Activated T-helper 2 cell treated with anti-CD3 and anti-CD28 coated beads, Interferon-gamma antibody, Interleukin-2, Interleukin-4, amounts not matched to agents 10 μg/mL and 5 μg/mL and 100 μg/mL, durations not matched to agents 14 hours and 24 hours and 36 hours (primary cell): Measurements from ENCODE around the gene CCDC8. TPM values are rescaled to one million over a fixed set of nuclear protein-coding genes. Genes with fewer than 3 reads are reported as not detected.
"Not testable (repeated sequence)": the region's sequence is repeated elsewhere in the genome, so short reads cannot be mapped to it uniquely, and the experiment has no call there.

Experiments
- DNase-seq: peaks from one replicate; pipeline ENCODE4 v3.0.0; 2021; ENCODE audit warnings: low spot score
- H3K27ac Mint-ChIP-seq: one replicate; pipeline ENCODE4 v1.8.0; 2021; ENCODE audit warnings: mixed read lengths
- H3K27me3 Mint-ChIP-seq: one replicate; pipeline ENCODE4 v1.8.0; 2021; ENCODE audit warnings: low read depth, mixed read lengths
- H3K36me3 Mint-ChIP-seq: one replicate; pipeline ENCODE4 v1.8.0; 2021; ENCODE audit warnings: low read depth, mixed read lengths
- H3K4me1 Mint-ChIP-seq: one replicate; pipeline ENCODE4 v1.8.0; 2021; ENCODE audit warnings: low read depth, mixed read lengths
- H3K4me3 Mint-ChIP-seq: one replicate; pipeline ENCODE4 v1.8.0; 2021; ENCODE audit warnings: low read depth, mild to moderate bottlenecking, moderate library complexity, mixed read lengths
- H3K9me3 Mint-ChIP-seq: one replicate; pipeline ENCODE4 v1.8.0; 2021; ENCODE audit warnings: mixed read lengths
- intact Hi-C: fragments of 100-400 bp; cut with micrococcal nuclease; formaldehyde crosslinking; loops from one replicate; pipeline ENCODE4 v1.15.1; 2023
- total RNA-seq: library from RNA; stranded (reverse); gene quantifications from 2 replicates; pipeline ENCODE4 v1.2.3, GENCODE V29; 2022

Gene CCDC8
- total RNA-seq, 1 donor from 2014 or later: not detected

DNA sequence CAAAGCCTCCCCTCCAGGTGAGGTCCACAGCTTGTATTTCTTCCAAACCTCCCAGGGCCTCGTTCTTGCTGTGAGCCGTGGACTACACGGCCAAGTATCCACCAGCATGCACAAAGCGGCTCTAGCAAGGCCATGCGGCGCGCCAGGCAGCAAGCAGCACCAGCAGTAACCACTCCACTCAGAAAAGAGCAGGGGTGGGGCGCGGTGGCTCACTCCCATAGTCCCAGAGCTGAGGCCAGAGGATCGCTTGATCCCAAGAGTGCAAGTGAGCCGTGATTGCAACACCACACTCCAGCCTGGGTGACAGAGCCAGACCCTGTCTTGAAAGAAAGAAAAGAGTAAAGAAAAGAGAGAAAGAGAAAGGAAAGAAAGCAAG is 4.7 kb downstream of the CCDC8 start:
- Mint-ChIP-seq H3K27me3 (peaks cover 75% of the 10 kb centered on the region), H3K36me3 (no peaks in the 10 kb centered on the region), H3K4me3 (no peak overlapping the region), H3K4me1 (peaks cover 5% of the 10 kb centered on the region), H3K9me3 (no peaks in the 10 kb centered on the region), H3K27ac (no peak overlapping the region)
- intact Hi-C loops: no loop called here
- DNase-seq: no peak

DNA sequence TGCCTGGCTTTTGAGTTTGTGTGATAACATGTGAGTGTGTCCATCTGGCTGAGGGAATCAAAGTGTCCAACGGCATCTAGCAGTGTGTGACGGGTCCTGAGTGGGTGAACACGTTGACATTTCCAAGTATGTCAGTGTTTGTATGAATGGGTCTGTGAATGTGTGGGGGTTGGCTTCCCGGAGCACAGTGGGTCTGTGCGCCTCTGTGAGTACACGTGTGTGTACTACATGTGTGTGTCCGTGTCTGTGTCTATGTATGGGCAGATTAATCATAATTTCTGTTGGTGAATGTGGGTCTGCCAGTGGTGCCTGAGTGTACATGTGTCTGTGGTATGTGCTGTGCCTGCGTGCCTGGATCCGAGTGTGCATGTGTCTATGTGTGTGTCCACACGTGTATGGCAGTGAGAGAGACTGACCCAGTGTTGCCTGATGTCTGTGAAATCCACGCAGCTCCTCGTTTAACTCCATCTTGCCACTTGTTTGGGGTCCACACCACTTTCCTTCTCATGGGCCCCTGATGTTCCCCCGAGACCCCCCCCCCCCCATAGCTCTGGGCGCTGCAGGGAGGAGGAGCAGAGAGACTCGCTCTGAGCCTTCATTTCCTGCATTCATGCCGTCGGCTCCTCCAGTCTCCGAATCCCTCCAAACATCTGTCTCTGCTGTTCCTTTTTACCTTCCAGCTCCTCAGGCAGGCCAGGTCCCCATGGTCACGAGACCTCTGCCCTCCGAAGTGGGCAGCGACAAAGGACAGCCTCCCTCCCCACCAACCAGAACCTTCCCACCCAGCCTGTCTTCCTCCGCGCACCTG is 5.3 kb downstream of the CCDC8 start:
- no peaks in the 10 kb centered on the region for H3K36me3 Mint-ChIP-seq
- H3K9me3 Mint-ChIP-seq: no peaks in the 10 kb centered on the region
- intact Hi-C loops: no loop called here
- peaks cover 5% of the 10 kb centered on the region for H3K4me1 Mint-ChIP-seq
- DNase-seq: no peak
- H3K27me3 Mint-ChIP-seq: peaks cover 76% of the 10 kb centered on the region
- H3K4me3 Mint-ChIP-seq: no peak overlapping the region
- no peak overlapping the region for H3K27ac Mint-ChIP-seq

- Mint-ChIP-seq H3K4me3 (no peak overlapping the region), H3K4me1 (peaks cover 7% of the 10 kb centered on the region), H3K9me3 (no peaks in the 10 kb centered on the region), H3K27me3 (peaks cover 71% of the 10 kb centered on the region), H3K27ac (no peak overlapping the region), H3K36me3 (no peaks in the 10 kb centered on the region)
- intact Hi-C loops: no loop called here
- DNase-seq: no peak
These were observed 6.4 kb downstream of the CCDC8 start for GRCh38 chr19:46406976-46407375.

DNA sequence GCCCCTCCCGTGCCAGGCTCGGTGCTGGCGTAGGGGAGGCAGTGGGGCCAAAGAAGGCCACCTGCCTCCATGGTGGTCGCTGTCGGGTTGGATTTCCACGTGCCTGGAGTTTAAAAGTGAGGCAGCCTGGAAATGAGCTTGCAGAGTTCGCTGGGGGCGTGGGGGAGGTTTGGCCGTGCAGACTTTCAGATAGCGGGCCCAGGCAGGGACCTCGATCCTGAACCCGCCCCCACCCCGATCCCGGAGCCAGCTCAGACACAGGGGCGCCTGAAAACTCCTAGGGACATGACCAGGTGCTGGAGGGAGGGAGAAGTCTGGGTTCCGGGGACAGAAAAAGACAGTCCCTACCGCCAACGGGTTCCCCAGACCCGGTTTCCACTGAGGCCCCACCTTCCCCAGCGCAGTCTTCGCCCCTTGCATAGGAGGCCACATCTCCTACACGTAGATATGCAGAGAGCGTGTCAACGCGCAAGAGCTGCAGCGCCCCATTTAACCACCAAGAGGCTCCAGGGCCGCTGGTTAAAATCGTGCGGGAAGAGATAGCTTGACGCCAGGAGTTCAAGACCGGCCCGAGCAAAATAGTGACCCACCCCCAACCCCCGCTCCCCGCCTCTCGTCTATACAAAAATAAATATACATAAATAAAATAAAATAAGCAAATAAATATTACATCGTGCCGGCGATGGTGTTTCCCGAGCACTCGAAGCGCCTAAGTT is 8.5 kb downstream of the CCDC8 start:
- Mint-ChIP-seq H3K27ac (no peak overlapping the region), H3K9me3 (no peaks in the 10 kb centered on the region), H3K4me1 (peaks cover 7% of the 10 kb centered on the region), H3K4me3 (no peak overlapping the region), H3K27me3 (peaks cover 61% of the 10 kb centered on the region), H3K36me3 (no peaks in the 10 kb centered on the region)
- intact Hi-C loops: no loop called here
- DNase-seq: no peak

DNA sequence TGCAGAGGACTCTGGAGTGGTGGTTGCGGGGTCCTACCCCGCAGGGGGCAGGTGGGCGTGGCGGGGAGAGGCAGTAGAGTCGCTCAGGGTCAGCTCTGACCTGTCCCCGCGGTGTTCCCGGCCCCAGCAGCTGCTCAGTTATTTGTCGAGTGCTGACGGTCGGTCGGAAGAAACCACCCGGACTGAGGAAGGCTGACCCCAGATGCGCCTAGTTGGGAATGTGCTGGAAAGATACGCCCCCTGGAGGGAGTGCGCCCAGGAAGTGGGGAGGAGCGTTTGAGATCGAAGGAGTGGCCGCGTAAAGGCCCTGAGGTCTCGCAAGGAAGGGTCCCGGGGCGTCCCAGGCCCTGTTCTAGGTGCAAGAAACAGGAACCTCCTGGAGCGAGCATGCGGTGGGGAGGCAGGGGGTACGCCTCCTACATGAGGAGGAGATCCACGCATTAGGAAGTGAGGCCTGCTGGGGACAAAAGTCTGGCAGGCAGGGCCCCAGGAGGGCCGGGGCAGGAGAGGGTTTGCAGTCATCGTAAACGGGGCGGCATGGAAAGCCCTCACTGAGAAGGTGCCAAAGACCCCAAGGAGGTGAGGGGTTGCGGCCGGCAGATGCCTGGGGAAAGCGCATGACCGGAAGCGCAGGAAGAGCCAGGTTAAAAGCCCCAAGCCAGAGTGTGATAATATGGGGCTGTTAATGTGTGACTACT is 9.2 kb downstream of the CCDC8 start:
- Mint-ChIP-seq H3K4me3 (no peak overlapping the region), H3K27me3 (peaks cover 62% of the 10 kb centered on the region), H3K9me3 (no peaks in the 10 kb centered on the region), H3K27ac (no peak overlapping the region), H3K4me1 (peaks cover 7% of the 10 kb centered on the region), H3K36me3 (no peaks in the 10 kb centered on the region)
- DNase-seq: no peak
- intact Hi-C loops: no loop called here

- Mint-ChIP-seq H3K9me3 (no peaks in the 10 kb centered on the region), H3K27ac (no peak overlapping the region), H3K27me3 (peaks cover 51% of the 10 kb centered on the region), H3K4me3 (no peak overlapping the region), H3K36me3 (no peaks in the 10 kb centered on the region), H3K4me1 (peaks cover 7% of the 10 kb centered on the region)
- intact Hi-C loops: loop anchor here (1.0 to 2.0 kb wide), 2 partner anchors 85 to 110 kb away; no protein-coding TSS in a partner anchor
- DNase-seq: no peak
These were observed 10.6 kb downstream of the CCDC8 start for GRCh38 chr19:46402725-46403124.

DNA sequence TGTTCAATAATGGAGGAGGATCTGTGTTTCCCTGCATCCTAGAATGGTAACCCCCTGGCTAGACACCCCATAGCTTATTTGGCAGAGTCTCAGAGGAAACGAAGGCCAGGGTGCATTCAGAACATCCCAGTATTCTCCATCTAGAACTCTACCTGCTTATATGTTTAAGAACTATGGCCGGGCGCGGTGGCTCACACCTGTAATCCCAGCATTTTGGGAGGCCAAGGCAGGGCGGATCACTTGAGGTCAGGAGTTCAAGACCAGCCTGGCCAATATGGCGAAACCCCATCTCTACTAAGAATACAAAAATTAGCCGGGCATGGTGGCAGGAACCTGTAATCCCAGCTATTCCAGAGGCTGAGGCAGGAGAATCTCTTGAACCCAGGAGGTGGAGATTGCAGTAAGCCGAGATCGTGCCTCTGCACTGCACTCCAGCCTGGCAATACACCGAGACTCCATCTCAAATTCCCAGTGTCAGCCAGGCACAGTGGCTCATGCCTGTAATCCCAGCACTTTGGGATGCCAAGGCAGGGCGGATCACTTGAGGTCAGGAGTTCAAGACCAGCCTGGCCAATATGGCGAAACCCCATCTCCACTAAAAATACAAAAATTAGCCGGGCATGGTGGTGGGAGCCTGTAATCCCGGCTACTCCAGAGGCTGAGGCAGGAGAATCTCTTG is 15.4 kb downstream of the CCDC8 start:
- H3K4me1 Mint-ChIP-seq, DNase-seq, H3K9me3 Mint-ChIP-seq, H3K36me3 Mint-ChIP-seq, H3K27ac Mint-ChIP-seq, H3K4me3 Mint-ChIP-seq: not testable (repeated sequence)
- intact Hi-C loops: loop anchor here (10.0 kb wide), 1 partner anchor 113 kb away; no protein-coding TSS in a partner anchor
- H3K27me3 Mint-ChIP-seq: peaks cover 10% of the 10 kb centered on the region

GRCh38 chr19:46394402-46394797 is 19.0 kb downstream of the CCDC8 start:
- intact Hi-C loops: loop anchor here (2.0 to 10.0 kb wide), 3 partner anchors 92 to 118 kb away; no protein-coding TSS in a partner anchor
- H3K4me1 Mint-ChIP-seq: peaks cover 4% of the 10 kb centered on the region
- H3K36me3 Mint-ChIP-seq: peaks cover 24% of the 10 kb centered on the region
- no peak overlapping the region for H3K27ac Mint-ChIP-seq
- peaks cover 2% of the 10 kb centered on the region for H3K9me3 Mint-ChIP-seq
- H3K4me3 Mint-ChIP-seq: no peak overlapping the region
- H3K27me3 Mint-ChIP-seq: peaks cover 2% of the 10 kb centered on the region
- DNase-seq: no peak

DNA sequence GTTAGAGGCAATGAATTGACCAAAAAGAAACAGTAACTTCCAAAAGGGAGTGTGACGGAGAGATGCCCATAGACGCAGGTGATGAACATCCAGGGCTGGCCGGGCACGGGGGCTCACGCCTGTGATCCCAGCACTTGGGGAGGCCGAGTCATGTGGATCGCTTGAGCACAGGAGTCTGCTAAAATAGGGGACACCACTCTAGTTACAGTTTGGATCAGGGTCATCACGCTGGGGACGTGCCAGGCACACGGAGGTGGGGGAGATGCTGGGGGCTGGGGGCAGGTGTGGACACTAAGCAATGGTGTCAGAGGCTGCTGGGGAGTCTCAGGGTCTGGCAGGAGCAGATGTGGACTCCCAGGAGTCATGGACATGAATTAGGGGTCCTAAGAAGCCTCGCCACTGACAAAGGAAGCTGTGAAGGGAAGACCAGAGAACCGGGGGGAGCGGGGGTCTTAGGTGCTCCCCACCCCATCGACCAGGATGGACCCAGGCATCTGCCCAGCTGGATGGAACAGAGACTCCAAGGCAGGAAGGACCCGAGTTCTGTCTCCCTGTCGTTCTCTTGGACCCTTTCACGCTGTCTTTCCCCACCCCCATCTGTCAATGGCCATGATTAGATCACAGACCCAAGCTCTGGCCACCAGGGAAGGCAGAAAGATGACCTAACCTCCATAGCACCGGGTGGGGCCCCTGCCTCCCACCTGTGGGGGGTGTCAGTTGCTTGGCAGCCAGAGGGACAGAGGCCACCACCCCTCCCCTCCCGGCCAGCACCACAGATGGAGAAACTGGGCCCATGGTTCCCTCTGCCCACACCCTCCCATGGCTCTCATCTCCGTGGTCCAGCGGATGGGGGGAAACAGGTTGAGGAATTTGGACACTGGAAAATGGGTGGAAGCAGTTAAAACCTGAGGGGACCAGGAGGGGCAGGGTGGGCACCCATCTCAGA is 19.6 kb downstream of the CCDC8 start:
- H3K27ac Mint-ChIP-seq: no peak overlapping the region
- peaks cover 30% of the 10 kb centered on the region for H3K36me3 Mint-ChIP-seq
- no peaks in the 10 kb centered on the region for H3K27me3 Mint-ChIP-seq
- DNase-seq: no peak
- intact Hi-C loops: loop anchor here (2.0 to 10.0 kb wide), 3 partner anchors 93 to 119 kb away; no protein-coding TSS in a partner anchor
- no peak overlapping the region for H3K4me3 Mint-ChIP-seq
- peaks cover 4% of the 10 kb centered on the region for H3K4me1 Mint-ChIP-seq
- H3K9me3 Mint-ChIP-seq: peaks cover 5% of the 10 kb centered on the region

- no peak for DNase-seq
- H3K27ac Mint-ChIP-seq: no peak overlapping the region
- H3K9me3 Mint-ChIP-seq: peaks cover 5% of the 10 kb centered on the region
- H3K4me1 Mint-ChIP-seq: peaks cover 4% of the 10 kb centered on the region
- H3K36me3 Mint-ChIP-seq: peaks cover 38% of the 10 kb centered on the region
- H3K27me3 Mint-ChIP-seq: no peaks in the 10 kb centered on the region
- intact Hi-C loops: loop anchor here (10.0 kb wide), 1 partner anchor 108 kb away; no protein-coding TSS in a partner anchor
- no peak overlapping the region for H3K4me3 Mint-ChIP-seq
These were observed 20.5 kb downstream of the CCDC8 start for GRCh38 chr19:46392837-46393236.

DNA sequence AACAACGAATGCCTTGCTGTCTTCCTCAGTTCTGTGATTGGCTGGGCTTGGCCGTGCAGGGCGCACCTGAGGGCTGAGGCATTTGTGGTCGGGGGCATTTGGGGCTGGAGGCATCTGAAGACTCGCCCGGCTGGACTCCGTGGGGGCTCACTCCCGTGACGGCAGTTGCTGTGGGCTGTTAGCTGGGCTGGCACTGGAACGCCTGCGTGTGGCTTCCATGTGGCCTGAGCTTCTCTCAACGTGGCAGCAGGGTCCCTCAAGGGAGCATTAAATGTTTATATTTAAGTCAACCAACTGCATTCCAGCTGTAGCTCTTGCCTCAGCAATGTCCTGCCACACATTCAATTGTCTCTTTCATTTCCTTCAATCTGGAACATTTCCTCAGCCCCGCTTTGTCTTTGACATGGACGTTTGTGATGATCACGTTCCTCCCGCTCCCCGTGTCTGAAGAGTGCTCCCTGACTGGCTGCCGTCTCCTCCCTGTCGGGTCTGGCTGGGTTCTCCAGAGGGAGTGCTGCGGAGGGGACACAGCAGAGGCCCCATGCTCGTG is 21.0 kb downstream of the CCDC8 start:
- DNase-seq: no peak
- no peaks in the 10 kb centered on the region for H3K27me3 Mint-ChIP-seq
- H3K27ac Mint-ChIP-seq: no peak overlapping the region
- intact Hi-C loops: loop anchor here (10.0 kb wide), 1 partner anchor 108 kb away; no protein-coding TSS in a partner anchor
- H3K9me3 Mint-ChIP-seq: peaks cover 5% of the 10 kb centered on the region
- peaks cover 43% of the 10 kb centered on the region for H3K36me3 Mint-ChIP-seq
- H3K4me3 Mint-ChIP-seq: no peak overlapping the region
- H3K4me1 Mint-ChIP-seq: peaks cover 4% of the 10 kb centered on the region
